ENCODE results near the gene EYS. TPM values are rescaled to one million over a fixed set of nuclear protein-coding genes. Genes with fewer than 3 reads are reported as not detected.

Gene EYS
- total and polyA plus RNA-seq, 2 of the 8 experiments (the other 6 are each of a cell fraction or from before 2014, with no cell fraction given) = 0.05 to 0.13 TPM

DNA sequence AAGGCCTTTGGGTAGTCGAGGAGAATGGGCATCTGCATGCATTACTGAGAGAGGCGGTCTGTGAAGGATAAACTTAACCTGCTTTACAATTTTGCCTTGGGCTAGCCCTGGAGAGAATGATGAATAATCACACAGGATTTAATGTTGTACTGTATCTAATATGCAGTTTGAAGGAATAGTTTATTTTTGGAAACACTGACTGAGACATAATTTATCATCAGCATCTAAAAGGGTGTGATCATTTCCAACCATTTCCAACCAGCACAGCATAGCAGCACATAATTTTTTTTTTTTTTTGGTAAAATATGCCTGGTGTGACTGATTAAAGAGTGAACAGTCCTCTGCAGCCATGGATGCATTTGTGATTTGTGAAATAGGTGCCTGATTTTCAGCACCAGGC is 1552.0 kb downstream of the EYS start:
- Histone ChIP-seq H3K4ac (replicated peaks; ENCODE audit: insufficient read length, low read depth, low read length) (no peak overlapping the region), H3K9ac (replicated peaks in 1 of 4; ENCODE audit: extremely low read depth in 1 of 4, low read depth in 3 of 4, low read length in 3 of 4) (no peak overlapping the region), H3K36me3 (ENCODE audit: control insufficient read depth in 2 of 4, insufficient read depth in 4 of 4, low read length in 3 of 4) (no peaks in the 10 kb centered on the region), H3K27me3 (replicated peaks in 1 of 4; ENCODE audit: control insufficient read depth in 3 of 4, extremely low read depth in 1 of 4, insufficient read depth in 3 of 4, low read length in 3 of 4) (no peaks in the 10 kb centered on the region), H3K27ac (ENCODE audit: low read depth, low read length) (no peak overlapping the region), H2BK20ac (ENCODE audit: low read length) (no peak overlapping the region), H4K8ac (ENCODE audit: extremely low read depth, insufficient read depth, low read length) (no peak overlapping the region), H2BK15ac (ENCODE audit: low read length) (no peak overlapping the region), H2BK12ac (ENCODE audit: low read depth, low read length) (no peak overlapping the region), H3K23ac (ENCODE audit: insufficient read length) (no peak overlapping the region), H3K23me2 (ENCODE audit: low read depth, low read length) (no peaks in the 10 kb centered on the region), H4K20me1 (replicated peaks in 1 of 2; ENCODE audit: control insufficient read depth in 1 of 2, insufficient read depth in 2 of 2, low read length in 2 of 2) (no peaks in the 10 kb centered on the region), H3K79me2 (ENCODE audit: control insufficient read depth in 1 of 2, insufficient read depth in 2 of 2, low read length in 2 of 2) (no peaks in the 10 kb centered on the region), H3K4me2 (ENCODE audit: insufficient read depth in 1 of 2, low read depth in 2 of 2, low read length in 2 of 2) (no peak overlapping the region), H4K5ac (ENCODE audit: insufficient read length, low read depth, low read length) (no peak overlapping the region), H3K4me3 (ENCODE audit: extremely low read depth in 1 of 4, insufficient read depth in 2 of 4, low read depth in 3 of 4, low read length in 4 of 4) (no peak overlapping the region), H4K91ac (replicated peaks; ENCODE audit: insufficient read length, low read length) (no peak overlapping the region), H2AFZ (ENCODE audit: low read length) (no peak overlapping the region), H2AK5ac (ENCODE audit: low read depth, low read length) (no peak overlapping the region), H3K9me3 (ENCODE audit: insufficient read depth in 2 of 2, low read depth in 1 of 2, low read length in 1 of 2) (no peaks in the 10 kb centered on the region), H3K18ac (ENCODE audit: extremely low read depth, low read length) (no peak overlapping the region), H2BK5ac (ENCODE audit: low read depth, low read length) (no peak overlapping the region), H3K56ac (replicated peaks; ENCODE audit: insufficient read length, low read depth, low read length) (no peak overlapping the region), H3K79me1 (ENCODE audit: low read depth, low read length) (no peaks in the 10 kb centered on the region), H3K14ac (ENCODE audit: insufficient read length) (no peak overlapping the region), H3K4me1 (replicated peaks in 1 of 4; ENCODE audit: control insufficient read depth in 3 of 4, insufficient read depth in 4 of 4, low read length in 3 of 4) (no peaks in the 10 kb centered on the region), H2BK120ac (replicated peaks; ENCODE audit: low read depth, low read length) (no peak overlapping the region)
- CTCF ChIA-PET (ENCODE audit: partially characterized antibody) = no interaction called here
- no peak for DNase-seq (ENCODE audit: low read depth in 1 of 2, low spot score in 2 of 2)
- POLR2A ChIA-PET (ENCODE audit: partially characterized antibody) = no interaction called here
- no peak for FAIRE-seq
- WGBS, 2 experiments (ENCODE audit: extremely low coverage in 1 of 2, insufficient coverage in 1 of 2, insufficient read length in 1 of 2, insufficient replicate concordance in 2 of 2, low coverage in 1 of 2, low lambda C conversion rate in 2 of 2, missing lambda C conversion rate in 1 of 2) = 83% methylated on average over 2 of the region's 2 CpGs; no CpG with 5 or more reads in 1 of the 2 experiments
- TF ChIP-seq CTBP2 (IDR thresholded peaks at IDR 0.05; ENCODE audit: borderline replicate concordance, insufficient read depth, insufficient read length, low read length) (no peak), POU5F1 (IDR thresholded peaks at IDR 0.05; ENCODE audit: low read depth, low read length) (no peak), CHD2 (IDR thresholded peaks at IDR 0.05; ENCODE audit: low read length) (no peak), POLR2AphosphoS5 (IDR thresholded peaks at IDR 0.05; ENCODE audit: low read depth, low read length) (no peak), RBBP5 (IDR thresholded peaks at IDR 0.05; ENCODE audit: borderline replicate concordance, low read depth, low read length) (no peak), RFX5 (IDR thresholded peaks at IDR 0.05; ENCODE audit: borderline replicate concordance, low read depth, low read length) (no peak), NANOG (IDR thresholded peaks at IDR 0.05; ENCODE audit: insufficient read depth, low read depth, low read length, poor library complexity, severe bottlenecking) (no peak), EGR1 (IDR thresholded peaks at IDR 0.05; ENCODE audit: borderline replicate concordance, low read depth, low read length) (no peak), EZH2 (IDR thresholded peaks at IDR 0.05; ENCODE audit: low read depth, low read length, severe bottlenecking) (no peak), KDM5A (IDR thresholded peaks at IDR 0.05; ENCODE audit: low read length) (no peak)
- TF ChIP-seq, protein P1, sequence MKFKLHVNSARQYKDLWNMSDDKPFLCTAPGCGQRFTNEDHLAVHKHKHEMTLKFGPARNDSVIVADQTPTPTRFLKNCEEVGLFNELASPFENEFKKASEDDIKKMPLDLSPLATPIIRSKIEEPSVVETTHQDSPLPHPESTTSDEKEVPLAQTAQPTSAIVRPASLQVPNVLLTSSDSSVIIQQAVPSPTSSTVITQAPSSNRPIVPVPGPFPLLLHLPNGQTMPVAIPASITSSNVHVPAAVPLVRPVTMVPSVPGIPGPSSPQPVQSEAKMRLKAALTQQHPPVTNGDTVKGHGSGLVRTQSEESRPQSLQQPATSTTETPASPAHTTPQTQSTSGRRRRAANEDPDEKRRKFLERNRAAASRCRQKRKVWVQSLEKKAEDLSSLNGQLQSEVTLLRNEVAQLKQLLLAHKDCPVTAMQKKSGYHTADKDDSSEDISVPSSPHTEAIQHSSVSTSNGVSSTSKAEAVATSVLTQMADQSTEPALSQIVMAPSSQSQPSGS (IDR thresholded peaks at IDR 0.05; ENCODE audit: low read length) = no peak
- TF ChIP-seq, protein P2, sequence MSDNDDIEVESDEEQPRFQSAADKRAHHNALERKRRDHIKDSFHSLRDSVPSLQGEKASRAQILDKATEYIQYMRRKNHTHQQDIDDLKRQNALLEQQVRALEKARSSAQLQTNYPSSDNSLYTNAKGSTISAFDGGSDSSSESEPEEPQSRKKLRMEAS (IDR thresholded peaks at IDR 0.05) = no peak

All from H1 (cell line).